Adipocyte (in vitro differentiated cells): ENCODE results near the gene INTS1.
A peak's percentile ranks its signal among the peaks of the same experiment; 100 is the strongest.

ENCODE experiments used
- DNase-seq: peaks from one replicate; pipeline ENCODE4 v3.0.0-alpha.2; 2015; ENCODE audit warnings: low read depth
- H3K27me3 ChIP-seq: replicated peaks from 2 replicates; pipeline ENCODE4 v1.7.0; 2013; ENCODE audit warnings: mild to moderate bottlenecking, low read length, moderate library complexity; ENCODE audit not compliant: control insufficient read depth, insufficient read depth
- H3K36me3 ChIP-seq: 2 replicates; pipeline ENCODE4 v1.7.0; 2013; ENCODE audit warnings: low read length, mild to moderate bottlenecking, moderate library complexity; ENCODE audit not compliant: control insufficient read depth, insufficient read depth, severe bottlenecking
- H3K4me1 ChIP-seq: 2 replicates; pipeline ENCODE4 v1.7.0; 2013; ENCODE audit warnings: mild to moderate bottlenecking, low read length, moderate library complexity; ENCODE audit not compliant: control insufficient read depth, insufficient read depth
- H3K4me3 ChIP-seq: 2 replicates; pipeline ENCODE4 v1.7.0; 2013; ENCODE audit warnings: mild to moderate bottlenecking, low read length, moderate library complexity
- H3K9ac ChIP-seq: 2 replicates; pipeline ENCODE4 v1.7.0; 2013; ENCODE audit warnings: mild to moderate bottlenecking, low read length, moderate library complexity
- H3K9me3 ChIP-seq: 2 replicates; pipeline ENCODE4 v1.7.0; 2013; ENCODE audit warnings: mild to moderate bottlenecking, low read length, moderate library complexity; ENCODE audit not compliant: control insufficient read depth

INTS1 gene

GRCh38 chr7:1539882-1540775 lies 35.9 kb upstream of the INTS1 start:
- peaks cover 15% of the 10 kb centered on the region for H3K36me3 ChIP-seq
- no peak for DNase-seq
- H3K9me3 ChIP-seq: no peaks in the 10 kb centered on the region
- no peak overlapping the region for H3K9ac ChIP-seq
- no peaks in the 10 kb centered on the region for H3K27me3 ChIP-seq
- H3K4me3 ChIP-seq: no peak overlapping the region
- peaks cover 20% of the 10 kb centered on the region for H3K4me1 ChIP-seq

GRCh38 chr7:1539181-1539881 lies 35.1 kb upstream of the INTS1 start:
- H3K36me3 ChIP-seq: peaks cover 15% of the 10 kb centered on the region
- peak overlapping the region; percentile 44 for H3K9ac ChIP-seq
- H3K4me3 ChIP-seq: peak overlapping the region; percentile 32
- no peaks in the 10 kb centered on the region for H3K27me3 ChIP-seq
- H3K9me3 ChIP-seq: no peaks in the 10 kb centered on the region
- DNase-seq: no peak
- peaks cover 22% of the 10 kb centered on the region for H3K4me1 ChIP-seq

- H3K4me3 ChIP-seq: peak overlapping the region; percentile 32
- H3K9me3 ChIP-seq: no peaks in the 10 kb centered on the region
- H3K9ac ChIP-seq: peak overlapping the region; percentile 44
- peaks cover 15% of the 10 kb centered on the region for H3K36me3 ChIP-seq
- peaks cover 29% of the 10 kb centered on the region for H3K4me1 ChIP-seq
- DNase-seq: no peak
- H3K27me3 ChIP-seq: no peaks in the 10 kb centered on the region
These were observed 34.5 kb upstream of the INTS1 start for GRCh38 chr7:1538544-1539180.

GRCh38 chr7:1537535-1538412 lies 33.6 kb upstream of the INTS1 start:
- H3K9me3 ChIP-seq: no peaks in the 10 kb centered on the region
- H3K36me3 ChIP-seq: peaks cover 15% of the 10 kb centered on the region
- peak; percentile 89 for DNase-seq
- peak overlapping the region; percentile 78 for H3K4me3 ChIP-seq
- peak overlapping the region; percentile 78 for H3K9ac ChIP-seq
- H3K27me3 ChIP-seq: no peaks in the 10 kb centered on the region
- peaks cover 37% of the 10 kb centered on the region for H3K4me1 ChIP-seq

- H3K4me1 ChIP-seq: peaks cover 44% of the 10 kb centered on the region
- no peaks in the 10 kb centered on the region for H3K27me3 ChIP-seq
- peak; percentile 99 for DNase-seq
- H3K9ac ChIP-seq: peak overlapping the region; percentile 78
- peak overlapping the region; percentile 78 for H3K4me3 ChIP-seq
- H3K36me3 ChIP-seq: peaks cover 15% of the 10 kb centered on the region
- H3K9me3 ChIP-seq: no peaks in the 10 kb centered on the region
These were observed 32.8 kb upstream of the INTS1 start for GRCh38 chr7:1536743-1537534.

GRCh38 chr7:1536455-1536742 lies 32.2 kb upstream of the INTS1 start:
- Histone ChIP-seq H3K36me3 (peaks cover 15% of the 10 kb centered on the region), H3K27me3 (no peaks in the 10 kb centered on the region), H3K9me3 (no peaks in the 10 kb centered on the region), H3K4me3 (peak overlapping the region; percentile 78), H3K4me1 (peaks cover 50% of the 10 kb centered on the region), H3K9ac (peak overlapping the region; percentile 78)
- DNase-seq: no peak

- Histone ChIP-seq H3K9me3 (no peaks in the 10 kb centered on the region), H3K4me1 (peaks cover 50% of the 10 kb centered on the region), H3K4me3 (no peak overlapping the region), H3K9ac (no peak overlapping the region), H3K27me3 (no peaks in the 10 kb centered on the region), H3K36me3 (peaks cover 12% of the 10 kb centered on the region)
- DNase-seq: no peak
These were observed 31.7 kb upstream of the INTS1 start for GRCh38 chr7:1535701-1536454.

GRCh38 chr7:1535100-1535458 lies 30.9 kb upstream of the INTS1 start:
- H3K27me3 ChIP-seq: no peaks in the 10 kb centered on the region
- peaks cover 6% of the 10 kb centered on the region for H3K36me3 ChIP-seq
- no peak overlapping the region for H3K9ac ChIP-seq
- H3K4me1 ChIP-seq: peaks cover 50% of the 10 kb centered on the region
- no peak for DNase-seq
- H3K4me3 ChIP-seq: no peak overlapping the region
- no peaks in the 10 kb centered on the region for H3K9me3 ChIP-seq

- H3K9me3 ChIP-seq: no peaks in the 10 kb centered on the region
- peaks cover 3% of the 10 kb centered on the region for H3K36me3 ChIP-seq
- no peak for DNase-seq
- no peak overlapping the region for H3K9ac ChIP-seq
- peaks cover 50% of the 10 kb centered on the region for H3K4me1 ChIP-seq
- H3K4me3 ChIP-seq: no peak overlapping the region
- no peaks in the 10 kb centered on the region for H3K27me3 ChIP-seq
These were observed 30.3 kb upstream of the INTS1 start for GRCh38 chr7:1534330-1535099.
